Measurements from ENCODE around the gene MSL1.

DNA sequence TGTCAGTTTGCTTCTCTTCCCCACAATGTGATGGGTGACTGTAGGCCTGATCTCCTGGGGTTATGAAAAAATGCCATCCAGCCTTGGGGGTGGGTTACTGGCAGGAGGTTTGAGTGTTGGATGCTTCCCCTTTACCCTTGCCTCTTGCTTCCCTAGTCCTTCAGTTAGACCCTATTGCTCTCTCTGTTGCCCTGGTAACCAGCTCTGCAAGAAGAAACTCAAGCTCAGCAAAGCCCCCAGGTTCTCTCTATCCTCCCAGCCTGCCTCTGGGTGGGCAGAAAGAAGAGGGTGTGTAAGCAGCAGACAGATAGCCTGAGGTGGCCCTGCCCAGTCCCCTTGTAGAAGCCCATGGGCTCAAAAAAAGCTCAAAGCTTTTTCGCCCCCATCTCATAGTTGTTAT is 52.7 kb downstream of the MSL1 start:
- TF ChIP-seq POLR2A (IDR thresholded peaks at IDR 0.05; ENCODE audit: low read depth, low read length), result no peak
- no peak for TF ChIP-seq POLR2AphosphoS5 (IDR thresholded peaks at IDR 0.05; ENCODE audit: low read depth, low read length)
- no peak for TF ChIP-seq TAF1 (IDR thresholded peaks at IDR 0.05; ENCODE audit: borderline replicate concordance, low read depth, low read length)
